HEK293T (cell line): ENCODE data around the gene PTER.

Experiments used
- CTCF ChIA-PET: fragments of 350-600 bp; formaldehyde crosslinking; extraction: SDS; loops from one replicate; lab custom pipeline; 2021; ENCODE audit warnings: antibody characterized with exemption, inconsistent platforms; lab: Yijun Ruan, JAX
- POLR2A ChIA-PET: fragments of 350-600 bp; formaldehyde crosslinking; extraction: SDS; loops from one replicate; lab custom pipeline; 2020; ENCODE audit warnings: antibody characterized with exemption, inconsistent platforms; lab: Yijun Ruan, JAX
- DNase-seq: peaks from one replicate; pipeline ENCODE4 v3.0.0; 2012; ENCODE audit warnings: mixed read lengths; ENCODE audit errors: extremely low spot score
- ARNT ChIP-seq: fragments of 450-650 bp; IDR thresholded peaks from 2 replicates; pipeline ENCODE4 v1.6.1; 2017; ENCODE audit warnings: mild to moderate bottlenecking
- BHLHE40 ChIP-seq: fragments of 450-650 bp; IDR thresholded peaks from 2 replicates; pipeline ENCODE4 v1.6.1; 2016; ENCODE audit warnings: mild to moderate bottlenecking, moderate library complexity, borderline replicate concordance
- CTBP1 ChIP-seq: fragments of 450-650 bp; IDR thresholded peaks from 2 replicates; pipeline ENCODE4 v1.6.1; 2016; ENCODE audit warnings: borderline replicate concordance
- ELF4 ChIP-seq: fragments of 450-650 bp; IDR thresholded peaks from 2 replicates; pipeline ENCODE4 v1.6.1; 2017; ENCODE audit warnings: antibody characterized with exemption
- FOXA1 ChIP-seq: fragments of 450-650 bp; IDR thresholded peaks from 2 replicates; pipeline ENCODE4 v1.6.1; 2016; ENCODE audit warnings: mild to moderate bottlenecking
- FOXK2 ChIP-seq: fragments of 450-650 bp; IDR thresholded peaks from 2 replicates; pipeline ENCODE4 v1.6.1; 2016; ENCODE audit warnings: mild to moderate bottlenecking
- FOXM1 ChIP-seq: fragments of 450-650 bp; IDR thresholded peaks from 2 replicates; pipeline ENCODE4 v1.6.1; 2017; ENCODE audit warnings: mild to moderate bottlenecking, borderline replicate concordance
- HDGF ChIP-seq: fragments of 450-650 bp; IDR thresholded peaks from 2 replicates; pipeline ENCODE4 v1.6.1; 2017; ENCODE audit warnings: antibody characterized with exemption, borderline replicate concordance
- L3MBTL2 ChIP-seq: fragments of 450-650 bp; conservative IDR thresholded peaks from 2 replicates; pipeline ENCODE4 v1.6.1; 2016; ENCODE audit warnings: mild to moderate bottlenecking
- LEF1 ChIP-seq: fragments of 450-650 bp; IDR thresholded peaks from 2 replicates; pipeline ENCODE4 v1.6.1; 2017; ENCODE audit warnings: mild to moderate bottlenecking, borderline replicate concordance
- NFRKB ChIP-seq: fragments of 450-650 bp; IDR thresholded peaks from 2 replicates; pipeline ENCODE4 v1.6.1; 2016; ENCODE audit warnings: mild to moderate bottlenecking, moderate library complexity
- PKNOX1 ChIP-seq: fragments of 450-650 bp; IDR thresholded peaks from 2 replicates; pipeline ENCODE4 v1.6.1; 2016
- SP1 ChIP-seq: fragments of 450-650 bp; IDR thresholded peaks from 2 replicates; pipeline ENCODE4 v1.6.1; 2017
- SUZ12 ChIP-seq: fragments of 450-650 bp; IDR thresholded peaks from 2 replicates; pipeline ENCODE4 v1.6.1; 2016; ENCODE audit warnings: mild to moderate bottlenecking
- TARDBP ChIP-seq: fragments of 450-650 bp; IDR thresholded peaks from 2 replicates; pipeline ENCODE4 v1.6.1; 2016
- ZNF384 ChIP-seq: fragments of 450-650 bp; IDR thresholded peaks from 2 replicates; pipeline ENCODE4 v1.6.1; 2016

PTER gene

GRCh38 chr10:16519250-16519907 is 82.6 kb downstream of the PTER start:
- DNase-seq: no peak
- ChIA-PET CTCF (interaction anchor here (0.7 kb wide), 1 partner anchor 865 kb away, joined by 3 read pairs; no protein-coding TSS in a partner anchor), POLR2A (no interaction called here)
- TF ChIP-seq SP1 (no peak), BHLHE40 (no peak), ARNT (no peak), FOXA1 (no peak), HDGF (no peak)

GRCh38 chr10:16519908-16520861 is 83.4 kb downstream of the PTER start:
- no peak for TF ChIP-seq L3MBTL2
- TF ChIP-seq CTBP1: no peak
- no peak for TF ChIP-seq FOXM1
- TF ChIP-seq LEF1: no peak
- no peak for TF ChIP-seq SP1
- TF ChIP-seq HDGF: no peak
- no peak for TF ChIP-seq PKNOX1
- no peak for TF ChIP-seq ZNF384
- no peak for TF ChIP-seq FOXA1
- no peak for TF ChIP-seq SUZ12
- no peak for TF ChIP-seq FOXK2
- no peak for TF ChIP-seq BHLHE40
- TF ChIP-seq NFRKB: no peak
- no peak for TF ChIP-seq TARDBP
- no peak for TF ChIP-seq ARNT
- TF ChIP-seq ELF4: no peak
- ChIA-PET POLR2A (no interaction called here), CTCF (no interaction called here)
- DNase-seq: no peak

- CTCF ChIA-PET: interaction anchor here (0.6 kb wide), 1 partner anchor 130 kb away, joined by 6 read pairs; no protein-coding TSS in a partner anchor
- DNase-seq: no peak
- TF ChIP-seq BHLHE40 (no peak), ELF4 (no peak), SUZ12 (no peak), FOXM1 (no peak), ARNT (no peak), TARDBP (no peak), ZNF384 (no peak), HDGF (no peak), PKNOX1 (no peak), CTBP1 (no peak), L3MBTL2 (no peak), LEF1 (no peak), NFRKB (no peak)
- POLR2A ChIA-PET: no interaction called here
These were observed 84.1 kb downstream of the PTER start for GRCh38 chr10:16520900-16521299.

GRCh38 chr10:16521311-16522016 is 84.7 kb downstream of the PTER start, which contains the start of gene C1QL3:
C1QL3 (minus strand) TSS chr10:16521879; CDS start chr10:16521065, 814 bp downstream.
- CTCF ChIA-PET: interaction anchor here (0.6 kb wide), 1 partner anchor 129 kb away, joined by 6 read pairs; no protein-coding TSS in a partner anchor
- TF ChIP-seq SUZ12 (no peak), ELF4 (no peak), ARNT (no peak), ZNF384 (no peak), LEF1 (no peak), CTBP1 (no peak), TARDBP (no peak)
- POLR2A ChIA-PET: no interaction called here
- DNase-seq: no peak

GRCh38 chr10:16527452-16527851 is 90.6 kb downstream of the PTER start:
- DNase-seq: no peak
- TF ChIP-seq L3MBTL2 (no peak), CTBP1 (no peak), SUZ12 (no peak), FOXA1 (no peak), LEF1 (no peak), HDGF (no peak), FOXM1 (no peak), FOXK2 (no peak), ARNT (no peak), SP1 (no peak), BHLHE40 (no peak), ELF4 (no peak), TARDBP (no peak), NFRKB (no peak)
- CTCF ChIA-PET: no interaction called here
- POLR2A ChIA-PET: no interaction called here
